MM.1S (cell line): ENCODE results near the gene ZNF516.

Experiments used
- DNase-seq: peaks from one replicate; pipeline ENCODE4 v3.0.0-alpha.2; 2015
- H2AFZ ChIP-seq: fragments of 300-600 bp; sonication (generic); 2 replicates; pipeline ENCODE4 v1.6.0; 2016; ENCODE audit warnings: antibody characterized with exemption, low read length
- H3F3A ChIP-seq: fragments of 300-600 bp; sonication (generic); 2 replicates; pipeline ENCODE4 v1.6.1; 2016; ENCODE audit warnings: mild to moderate bottlenecking, antibody characterized with exemption, low read length, moderate library complexity, mixed read lengths; ENCODE audit not compliant: insufficient read depth
- H3K27ac ChIP-seq: fragments of 300-600 bp; sonication (generic); 2 replicates; pipeline ENCODE4 v1.5.1; 2016; ENCODE audit warnings: mild to moderate bottlenecking, low read length
- H3K27me3 ChIP-seq: fragments of 300-600 bp; sonication (generic); replicated peaks from 2 replicates; pipeline ENCODE4 v1.6.0; 2016; ENCODE audit warnings: low read length; ENCODE audit not compliant: insufficient read depth
- H3K36me3 ChIP-seq: fragments of 300-600 bp; sonication (generic); replicated peaks from 2 replicates; pipeline ENCODE4 v1.6.1; 2016; ENCODE audit warnings: mild to moderate bottlenecking, low read length, mixed read lengths; ENCODE audit not compliant: insufficient read depth
- H3K4me1 ChIP-seq: fragments of 300-600 bp; sonication (generic); 2 replicates; pipeline ENCODE4 v1.6.1; 2016; ENCODE audit warnings: low read length, mixed read lengths
- H3K4me2 ChIP-seq: fragments of 300-600 bp; sonication (generic); 2 replicates; pipeline ENCODE4 v1.6.0; 2016; ENCODE audit warnings: low read depth, low read length
- H3K4me3 ChIP-seq: fragments of 300-600 bp; sonication (generic); 2 replicates; pipeline ENCODE4 v1.5.1; 2016; ENCODE audit warnings: low read length, mixed read lengths
- H3K79me2 ChIP-seq: fragments of 300-600 bp; sonication (generic); 2 replicates; pipeline ENCODE4 v1.6.1; 2016; ENCODE audit warnings: mixed run types, low read length, mixed read lengths
- H3K9ac ChIP-seq: fragments of 300-600 bp; sonication (generic); 2 replicates; pipeline ENCODE4 v1.6.1; 2016; ENCODE audit warnings: low read length, mixed read lengths
- H3K9me2 ChIP-seq: fragments of 300-600 bp; sonication (generic); replicated peaks from 2 replicates; pipeline ENCODE4 v1.6.1; 2016; ENCODE audit warnings: mild to moderate bottlenecking, low read length, mixed read lengths; ENCODE audit not compliant: insufficient read depth
- H3K9me3 ChIP-seq: fragments of 300-600 bp; sonication (generic); replicated peaks from 2 replicates; pipeline ENCODE4 v1.6.1; 2016; ENCODE audit warnings: mild to moderate bottlenecking, low read length, mixed read lengths; ENCODE audit not compliant: insufficient read depth
- H4K20me1 ChIP-seq: fragments of 300-600 bp; sonication (generic); 2 replicates; pipeline ENCODE4 v1.6.1; 2016; ENCODE audit warnings: mild to moderate bottlenecking, low read length, moderate library complexity, mixed read lengths; ENCODE audit not compliant: insufficient read depth
- CTCF ChIP-seq: fragments of 300-600 bp; sonication (generic); IDR thresholded peaks from 2 replicates; pipeline ENCODE4 v1.5.1; 2016; ENCODE audit warnings: antibody characterized with exemption, low read length, mixed read lengths
- EZH2 ChIP-seq: fragments of 300-600 bp; sonication (generic); optimal IDR thresholded peaks from 2 replicates; pipeline ENCODE3; 2017; ENCODE audit warnings: low read depth, mild to moderate bottlenecking, antibody characterized with exemption, low read length, mixed read lengths
- EZH2phosphoT487 ChIP-seq: fragments of 300-600 bp; sonication (generic); IDR thresholded peaks from 2 replicates; pipeline ENCODE4 v1.6.1; 2018; ENCODE audit warnings: antibody characterized with exemption, low read length

ZNF516 gene

GRCh38 chr18:76391038-76391437 lies 104.0 kb downstream of the ZNF516 start:
- Histone ChIP-seq H3K27me3 (no peaks in the 10 kb centered on the region), H2AFZ (no peak overlapping the region), H3K4me2 (no peak overlapping the region), H3F3A (no peaks in the 10 kb centered on the region), H3K4me3 (no peak overlapping the region), H4K20me1 (no peaks in the 10 kb centered on the region), H3K9me3 (no peaks in the 10 kb centered on the region), H3K9me2 (no peaks in the 10 kb centered on the region), H3K79me2 (no peaks in the 10 kb centered on the region), H3K9ac (no peak overlapping the region), H3K27ac (no peak overlapping the region), H3K36me3 (no peaks in the 10 kb centered on the region), H3K4me1 (no peaks in the 10 kb centered on the region)
- no peak for DNase-seq
- TF ChIP-seq EZH2phosphoT487 (no peak), EZH2 (no peak), CTCF (no peak)

- Histone ChIP-seq H4K20me1 (no peaks in the 10 kb centered on the region), H3K9me3 (no peaks in the 10 kb centered on the region)
Measured at GRCh38 chr18:76390452-76391035, 104.5 kb downstream of the ZNF516 start.

GRCh38 chr18:76389716-76390115 lies 105.3 kb downstream of the ZNF516 start:
- H4K20me1 ChIP-seq, result no peaks in the 10 kb centered on the region
- H2AFZ ChIP-seq, result no peak overlapping the region
- H3K9me2 ChIP-seq, result no peaks in the 10 kb centered on the region
- H3K36me3 ChIP-seq, result no peaks in the 10 kb centered on the region
- no peak overlapping the region for H3K9ac ChIP-seq
- peak overlapping the region; percentile 8; the same call in 1 of the 2 replicates for H3K4me2 ChIP-seq
- peak overlapping the region; percentile 39; the same call in 1 of the 2 replicates for H3K27ac ChIP-seq
- no peaks in the 10 kb centered on the region for H3K27me3 ChIP-seq
- no peaks in the 10 kb centered on the region for H3K4me1 ChIP-seq
- peak overlapping the region; percentile 22; the same call in 1 of the 2 replicates for H3K4me3 ChIP-seq
- TF ChIP-seq EZH2phosphoT487 (no peak), CTCF (no peak), EZH2 (no peak)
- peak; percentile 25 for DNase-seq
- H3K79me2 ChIP-seq, result no peaks in the 10 kb centered on the region
- no peaks in the 10 kb centered on the region for H3K9me3 ChIP-seq
- H3F3A ChIP-seq, result no peaks in the 10 kb centered on the region

More at GRCh38 chr18:76390452-76391035, 104.5 kb downstream of the ZNF516 start:
- Histone ChIP-seq H2AFZ (no peak overlapping the region), H3K9ac (no peak overlapping the region), H3F3A (no peaks in the 10 kb centered on the region), H3K4me3 (no peak overlapping the region), H3K36me3 (no peaks in the 10 kb centered on the region), H3K27ac (peak overlapping the region; percentile 39; the same call in 1 of the 2 replicates), H3K27me3 (no peaks in the 10 kb centered on the region), H3K9me2 (no peaks in the 10 kb centered on the region), H3K79me2 (no peaks in the 10 kb centered on the region), H3K4me1 (no peaks in the 10 kb centered on the region), H3K4me2 (no peak overlapping the region; the same call in 1 of the 2 replicates)
- no peak for DNase-seq
- TF ChIP-seq CTCF, result no peak
- no peak for TF ChIP-seq EZH2phosphoT487
- no peak for TF ChIP-seq EZH2
